GM21447 (cell line): ENCODE measurements around the gene SETDB1.

Source experiments
- ATAC-seq: cut with Tn5 transposase; IDR thresholded peaks from one replicate; pipeline ENCODE4 v1.9.1; 2021; ENCODE audit not compliant: unreplicated experiment

SETDB1 gene

GRCh38 chr1:150974580-150975478 is 48.7 kb downstream of the SETDB1 start, which contains the start of gene CERS2:
Gene CERS2 (minus strand): TSS chr1:150974835. CDS start chr1:150969090, 5,745 bp downstream.
- ATAC-seq = peak; percentile 50

GRCh38 chr1:150976401-150976821 is 50.2 kb downstream of the SETDB1 start:
- no peak for ATAC-seq

- ATAC-seq = no peak
These were observed 50.9 kb downstream of the SETDB1 start for GRCh38 chr1:150976879-150977694.

GRCh38 chr1:150979092-150980056 is 53.2 kb downstream of the SETDB1 start:
- no peak for ATAC-seq

- ATAC-seq = no peak
These were observed 55.1 kb downstream of the SETDB1 start for GRCh38 chr1:150981177-150981804.

- ATAC-seq = no peak
These were observed 55.9 kb downstream of the SETDB1 start, which contains the start of gene ANXA9 for GRCh38 chr1:150981805-150982712. Gene ANXA9 (plus strand): TSS chr1:150982292. CDS start chr1:150983106, 814 bp downstream.

- no peak for ATAC-seq
These were observed 59.1 kb downstream of the SETDB1 start for GRCh38 chr1:150985179-150985825.

GRCh38 chr1:150987924-150988323 is 61.8 kb downstream of the SETDB1 start:
- no peak for ATAC-seq

- no peak for ATAC-seq
These were observed 66.5 kb downstream of the SETDB1 start for GRCh38 chr1:150992626-150993025.

GRCh38 chr1:150994248-150994647 is 68.1 kb downstream of the SETDB1 start:
- ATAC-seq = no peak

GRCh38 chr1:150995460-150995859 is 69.3 kb downstream of the SETDB1 start:
- no peak for ATAC-seq

- ATAC-seq = no peak
These were observed 69.7 kb downstream of the SETDB1 start for GRCh38 chr1:150995896-150996295.

- no peak for ATAC-seq
These were observed 71.1 kb downstream of the SETDB1 start for GRCh38 chr1:150997126-150997872.

- ATAC-seq = no peak
These were observed 71.8 kb downstream of the SETDB1 start for GRCh38 chr1:150997949-150998348.

- no peak for ATAC-seq
These were observed 73.0 kb downstream of the SETDB1 start for GRCh38 chr1:150999051-150999674.

GRCh38 chr1:150999926-151000325 is 73.8 kb downstream of the SETDB1 start:
- no peak for ATAC-seq

- no peak for ATAC-seq
These were observed 74.2 kb downstream of the SETDB1 start for GRCh38 chr1:151000408-151000807.
